HCT116 (cell line): Measurements from ENCODE around the gene PFKP.

Source experiments
- CBX3 ChIP-seq: IDR thresholded peaks from 2 replicates; pipeline ENCODE4 v1.6.1; 2012; ENCODE audit warnings: low read depth
- CTCF ChIP-seq, 3 experiments: fragments of 200-600 bp in 1 of 3; sonication (generic) in 1 of 3; IDR thresholded peaks in 2 of 3; conservative IDR thresholded peaks in 1 of 3; 2 replicates each; pipeline ENCODE4 v1.5.1; 2012 to 2017; ENCODE audit warnings: low read depth in 2 of 3, low read length in 2 of 3, antibody characterized with exemption in 1 of 3, borderline replicate concordance in 1 of 3, control low read depth in 1 of 3, mild to moderate bottlenecking in 1 of 3, mixed read lengths in 1 of 3, mixed run types in 1 of 3, moderate library complexity in 1 of 3; ENCODE audit not compliant: insufficient read depth in 1 of 3
- EZH2 ChIP-seq: fragments of 200-600 bp; sonication (generic); IDR thresholded peaks from 2 replicates; pipeline ENCODE4 v1.6.1; 2017; ENCODE audit warnings: antibody characterized with exemption, mixed run types
- EZH2phosphoT487 ChIP-seq: fragments of 200-600 bp; IDR thresholded peaks from 2 replicates; pipeline ENCODE4 v1.6.1; 2018; ENCODE audit warnings: antibody characterized with exemption, borderline replicate concordance
- JUND ChIP-seq: IDR thresholded peaks from 2 replicates; pipeline ENCODE4 v1.6.1; 2012
- POLR2A ChIP-seq: IDR thresholded peaks from 2 replicates; pipeline ENCODE4 v1.7.0; 2011; ENCODE audit warnings: borderline replicate concordance; ENCODE audit not compliant: insufficient read depth, insufficient read length; ENCODE audit errors: extremely low read depth
- POLR2AphosphoS5 ChIP-seq: IDR thresholded peaks from 2 replicates; pipeline ENCODE4 v1.6.1; 2011; ENCODE audit warnings: mild to moderate bottlenecking, low read depth, low read length, moderate library complexity
- SP1 ChIP-seq: IDR thresholded peaks from 2 replicates; pipeline ENCODE4 v1.6.1; 2012; ENCODE audit warnings: low read depth
- ZFX ChIP-seq: fragments of 450-650 bp; IDR thresholded peaks from 2 replicates; pipeline ENCODE4 v1.6.1; 2017
- TF ChIP-seq, protein P1 (sequence below): IDR thresholded peaks from 2 replicates; pipeline ENCODE4 v1.6.1; 2012; ENCODE audit warnings: low read depth

GRCh38 chr10:3102720-3103427 lies 35.5 kb downstream of the PFKP start:
- TF ChIP-seq POLR2AphosphoS5, result no peak
- no peak for TF ChIP-seq EZH2
- TF ChIP-seq, protein P1, sequence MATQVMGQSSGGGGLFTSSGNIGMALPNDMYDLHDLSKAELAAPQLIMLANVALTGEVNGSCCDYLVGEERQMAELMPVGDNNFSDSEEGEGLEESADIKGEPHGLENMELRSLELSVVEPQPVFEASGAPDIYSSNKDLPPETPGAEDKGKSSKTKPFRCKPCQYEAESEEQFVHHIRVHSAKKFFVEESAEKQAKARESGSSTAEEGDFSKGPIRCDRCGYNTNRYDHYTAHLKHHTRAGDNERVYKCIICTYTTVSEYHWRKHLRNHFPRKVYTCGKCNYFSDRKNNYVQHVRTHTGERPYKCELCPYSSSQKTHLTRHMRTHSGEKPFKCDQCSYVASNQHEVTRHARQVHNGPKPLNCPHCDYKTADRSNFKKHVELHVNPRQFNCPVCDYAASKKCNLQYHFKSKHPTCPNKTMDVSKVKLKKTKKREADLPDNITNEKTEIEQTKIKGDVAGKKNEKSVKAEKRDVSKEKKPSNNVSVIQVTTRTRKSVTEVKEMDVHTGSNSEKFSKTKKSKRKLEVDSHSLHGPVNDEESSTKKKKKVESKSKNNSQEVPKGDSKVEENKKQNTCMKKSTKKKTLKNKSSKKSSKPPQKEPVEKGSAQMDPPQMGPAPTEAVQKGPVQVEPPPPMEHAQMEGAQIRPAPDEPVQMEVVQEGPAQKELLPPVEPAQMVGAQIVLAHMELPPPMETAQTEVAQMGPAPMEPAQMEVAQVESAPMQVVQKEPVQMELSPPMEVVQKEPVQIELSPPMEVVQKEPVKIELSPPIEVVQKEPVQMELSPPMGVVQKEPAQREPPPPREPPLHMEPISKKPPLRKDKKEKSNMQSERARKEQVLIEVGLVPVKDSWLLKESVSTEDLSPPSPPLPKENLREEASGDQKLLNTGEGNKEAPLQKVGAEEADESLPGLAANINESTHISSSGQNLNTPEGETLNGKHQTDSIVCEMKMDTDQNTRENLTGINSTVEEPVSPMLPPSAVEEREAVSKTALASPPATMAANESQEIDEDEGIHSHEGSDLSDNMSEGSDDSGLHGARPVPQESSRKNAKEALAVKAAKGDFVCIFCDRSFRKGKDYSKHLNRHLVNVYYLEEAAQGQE, result no peak
- TF ChIP-seq CTCF (IDR thresholded peaks at IDR 0.05 in 2 of 3, conservative IDR thresholded peaks at IDR 0.05 in 1 of 3; ENCODE audit: borderline replicate concordance in 1 of 3, insufficient read depth in 1 of 3, low read depth in 2 of 3, low read length in 2 of 3), result no peak
- no peak for TF ChIP-seq CBX3
- TF ChIP-seq POLR2A, result no peak
- TF ChIP-seq ZFX, result no peak
- no peak for TF ChIP-seq JUND
- TF ChIP-seq SP1, result no peak
- no peak for TF ChIP-seq EZH2phosphoT487
